Measurements from ENCODE around the gene PAM16.

Gene PAM16

DNA sequence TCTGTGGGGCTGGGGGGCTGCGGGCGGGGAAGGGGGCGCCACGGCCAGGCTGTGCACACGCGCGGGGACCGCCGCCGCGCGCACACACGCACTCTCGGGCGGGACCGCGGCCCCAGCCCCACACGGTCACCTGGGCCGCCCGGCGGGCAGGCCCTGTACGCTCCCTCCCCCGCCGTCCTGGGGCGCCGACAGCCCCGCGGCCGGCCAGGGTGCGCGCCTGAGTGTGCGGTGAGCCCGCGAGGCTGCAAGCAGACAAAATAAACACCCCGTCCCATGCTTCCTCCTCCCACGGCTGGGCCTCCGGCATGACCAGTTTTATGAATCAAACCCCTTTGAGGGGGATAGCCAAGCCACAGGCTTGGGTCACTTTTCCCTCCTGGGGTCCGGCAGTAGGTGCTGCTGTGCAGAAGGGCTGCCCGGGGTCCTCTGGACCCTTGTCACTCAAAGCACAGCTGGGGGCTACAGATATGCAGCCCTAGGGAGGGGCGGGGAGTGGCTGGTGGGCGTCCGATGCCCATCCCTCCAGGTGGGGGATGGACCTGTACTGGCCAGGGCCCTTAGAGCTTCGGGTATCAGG is 21.0 kb upstream of the PAM16 start:
- peak in 3 of 51 donors; percentile 26 to 40 (median 37) for DNase-seq

DNA sequence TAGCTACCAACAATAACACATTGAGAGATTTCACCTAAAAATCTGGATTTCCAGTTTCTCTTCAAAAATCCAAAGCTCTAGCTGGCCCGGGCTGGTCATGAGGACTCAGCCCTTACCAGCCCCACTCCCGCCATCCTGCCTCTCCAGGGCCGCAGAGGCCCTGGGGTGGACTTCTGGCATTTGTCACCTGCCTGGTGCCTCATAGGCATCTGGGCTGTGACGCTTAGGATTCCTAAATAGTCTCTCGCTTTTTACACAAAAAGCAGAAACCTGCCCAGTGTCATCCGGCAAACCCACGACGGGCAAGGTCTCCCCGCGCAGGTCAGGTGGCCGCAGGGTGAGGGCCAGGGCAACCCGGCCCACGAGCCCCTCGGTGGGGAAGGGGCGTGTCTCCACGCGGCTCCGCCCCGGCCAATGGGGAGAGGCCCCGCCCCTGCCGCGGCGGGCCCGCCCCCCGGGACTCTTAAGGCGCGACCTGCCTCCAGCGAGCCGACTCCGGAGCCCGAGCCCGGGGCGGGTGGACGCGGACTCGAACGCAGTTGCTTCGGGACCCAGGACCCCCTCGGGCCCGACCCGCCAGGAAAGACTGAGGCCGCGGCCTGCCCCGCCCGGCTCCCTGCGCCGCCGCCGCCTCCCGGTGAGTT is 20.4 kb upstream of the PAM16 start, which contains the start of gene VASN:
Gene VASN, plus strand, starts transcription at position 492 of the 644 bp plus-strand sequence. CDS start 9,030 bp downstream, outside the sequence.
- DNase-seq, result peak in 48 of 51 donors; percentile 15 to 84 (median 64)

DNA sequence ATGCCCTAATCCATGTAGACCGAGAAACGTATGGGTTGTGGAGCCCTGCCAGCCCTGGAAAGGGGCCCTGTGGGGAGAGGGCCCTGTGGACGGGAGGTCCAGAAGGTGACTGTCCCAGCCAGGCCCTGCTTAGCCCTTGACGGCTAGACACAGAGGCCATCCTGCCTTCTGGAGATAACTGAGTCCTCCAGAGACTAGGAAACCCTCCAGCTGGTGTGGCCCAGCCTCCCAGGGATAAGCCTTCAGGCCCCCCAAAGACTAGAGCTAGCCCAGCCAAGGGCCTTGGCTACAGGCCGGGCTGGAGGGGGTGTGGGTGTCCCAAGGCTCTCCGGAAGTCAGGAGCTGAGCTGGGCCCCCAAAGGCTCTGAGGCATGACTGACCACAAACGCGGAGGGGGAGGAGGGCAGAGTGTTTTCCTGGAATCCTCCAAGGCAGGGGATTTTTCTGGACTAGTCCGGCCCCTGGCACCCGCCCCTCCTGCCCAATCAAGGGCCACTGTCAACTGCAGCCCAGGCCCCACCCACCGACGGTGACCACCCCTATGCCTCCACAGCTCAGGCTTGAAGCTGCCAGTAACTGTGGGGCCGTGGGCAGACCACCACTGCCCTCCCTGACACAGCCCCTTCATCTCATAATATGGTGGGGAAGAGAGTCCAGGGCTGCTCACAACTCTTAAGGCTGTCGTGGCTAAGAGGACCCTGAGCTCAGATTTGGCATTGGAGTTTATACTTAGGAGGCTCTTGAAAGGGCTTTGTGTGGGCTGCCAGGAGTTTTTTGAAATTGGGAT is 19.6 kb upstream of the PAM16 start:
- peak in 32 of 51 donors; percentile 6 to 74 (median 28) for DNase-seq

DNA sequence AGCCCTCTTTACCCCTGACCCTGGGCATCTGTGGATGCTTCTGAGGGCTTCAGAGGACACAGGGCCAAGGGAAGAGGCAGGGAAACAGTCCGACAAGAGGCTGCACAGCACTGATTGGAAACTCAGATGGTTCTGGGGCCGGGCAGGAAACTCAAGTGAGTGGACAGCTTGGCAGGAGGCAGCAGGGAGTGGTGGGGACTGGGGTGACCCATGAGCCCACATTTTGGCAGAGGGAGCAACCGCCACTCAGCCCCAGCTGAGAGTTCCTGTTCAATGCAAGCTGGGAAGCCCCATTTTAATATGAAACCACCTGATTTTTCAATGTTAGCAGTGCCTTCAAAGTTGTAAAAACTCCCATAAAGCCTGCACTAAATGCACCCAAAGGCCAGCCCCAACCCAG is 19.0 kb upstream of the PAM16 start:
- no peak for DNase-seq

DNA sequence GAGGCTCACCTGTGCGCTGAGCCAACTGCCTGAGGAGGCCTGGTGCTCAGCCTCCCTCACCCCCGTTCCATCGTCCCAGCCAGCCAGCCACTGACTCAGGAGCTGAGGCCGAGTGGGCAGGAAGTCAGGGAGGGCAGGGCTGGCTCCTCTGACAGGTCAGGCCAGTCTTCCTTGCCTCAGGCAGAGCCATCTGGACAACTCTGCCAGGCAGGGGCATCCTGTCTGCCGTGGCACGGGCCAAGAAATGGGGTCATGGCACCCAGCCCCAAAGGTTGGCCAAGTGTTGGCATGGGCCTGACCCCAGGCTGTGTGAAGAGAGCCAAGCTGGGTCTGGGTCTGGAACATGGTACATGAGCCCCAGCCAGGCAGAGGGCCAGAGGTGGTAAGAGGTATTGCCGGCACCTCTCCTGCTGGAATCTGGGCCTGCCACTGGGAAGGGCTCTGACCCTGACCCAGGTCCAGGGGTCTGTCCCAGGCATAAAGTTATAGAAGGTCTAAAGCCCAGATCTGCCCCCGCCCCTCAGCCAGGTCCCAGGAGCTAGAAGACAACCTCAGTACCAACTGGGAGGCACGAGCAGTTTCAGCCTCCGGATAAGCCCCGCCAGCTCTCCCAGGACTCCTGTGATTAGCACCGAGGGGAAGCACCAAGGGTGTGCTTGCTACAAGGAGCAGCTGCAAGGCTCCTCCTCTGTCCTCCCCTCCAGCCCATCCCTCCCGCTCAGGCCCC is 18.0 kb upstream of the PAM16 start:
- DNase-seq, result no peak

DNA sequence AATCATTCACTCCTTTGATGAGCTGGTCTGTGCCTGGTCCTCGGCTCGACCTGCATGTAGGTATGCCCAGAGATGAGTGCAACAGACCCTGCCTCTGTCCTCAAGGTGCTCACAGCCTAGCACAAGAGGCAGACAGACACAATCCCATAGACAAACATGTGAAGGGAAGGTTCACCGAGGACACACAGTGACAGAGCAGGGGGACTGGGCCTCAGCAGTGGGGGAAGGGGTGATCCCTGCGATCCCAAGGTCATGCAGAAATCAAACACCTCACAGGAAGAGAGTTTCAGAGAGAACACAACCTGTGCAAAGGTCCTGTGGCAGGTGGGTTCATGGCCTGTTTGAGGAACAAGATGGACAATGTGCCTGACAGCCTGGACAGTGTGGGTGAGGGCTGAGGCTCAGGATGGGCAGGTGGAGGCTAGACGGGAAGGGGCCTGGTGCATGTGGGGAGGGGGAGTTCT is 16.3 kb upstream of the PAM16 start:
- no peak for DNase-seq

DNA sequence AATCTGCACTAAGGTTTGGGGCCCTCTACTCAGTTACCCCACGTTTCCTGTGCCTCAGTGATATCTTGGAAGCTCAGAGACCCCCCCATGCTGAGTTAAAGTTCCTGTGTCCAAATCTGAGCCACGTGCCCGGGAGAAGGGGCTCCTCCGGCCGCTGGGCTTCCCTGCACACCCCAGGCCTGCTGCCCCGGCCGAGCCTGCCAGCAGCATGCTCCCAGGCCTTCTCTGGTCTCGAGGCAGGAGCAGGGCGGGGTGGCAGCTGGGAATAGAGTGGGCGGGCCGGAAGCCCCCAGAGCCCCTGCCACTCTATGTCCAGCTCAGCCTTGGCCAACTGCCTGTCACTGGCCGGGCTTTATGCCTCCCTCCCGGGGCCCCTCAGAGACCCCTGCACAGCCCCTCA is 14.9 kb upstream of the PAM16 start:
- no peak for DNase-seq

DNA sequence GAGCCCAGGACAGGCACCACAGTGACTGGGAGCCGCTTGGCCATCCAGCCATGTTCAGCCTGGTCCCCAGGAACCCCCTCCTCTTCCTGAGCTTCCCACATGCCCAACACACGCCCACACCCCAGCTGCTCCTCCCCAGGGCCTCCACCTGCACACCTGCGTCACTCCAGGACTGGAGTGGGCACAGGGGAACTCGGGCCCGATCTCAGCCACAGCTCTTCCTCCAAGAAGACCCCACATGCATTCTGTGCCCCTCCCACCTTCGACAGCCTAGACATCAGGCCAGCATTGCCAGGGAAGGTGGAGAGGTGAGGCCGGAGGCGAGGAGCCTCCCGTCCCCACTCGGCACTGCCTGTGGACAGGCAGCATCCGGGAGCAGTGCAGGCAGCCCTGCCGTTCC is 14.5 kb upstream of the PAM16 start:
- DNase-seq, result no peak

DNA sequence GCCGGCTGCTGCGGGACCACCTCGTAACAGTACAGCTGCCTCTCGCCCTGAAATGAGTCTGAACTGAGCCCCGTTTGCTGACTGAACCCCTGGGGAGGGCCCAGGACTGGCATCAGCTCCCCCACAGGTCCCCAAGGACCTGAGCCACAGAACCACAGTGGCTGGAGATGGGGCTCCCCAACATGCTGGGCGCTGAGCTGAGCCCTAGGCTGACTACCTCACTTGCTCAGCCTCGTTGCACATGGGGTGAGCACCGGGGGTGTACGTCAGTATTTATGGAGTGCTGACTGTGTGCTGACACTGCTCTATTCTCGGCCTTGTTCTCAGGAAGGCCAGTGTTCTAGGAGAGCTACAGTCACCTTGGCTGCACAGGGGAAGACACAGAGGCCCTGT is 13.9 kb upstream of the PAM16 start:
- DNase-seq, result no peak

DNA sequence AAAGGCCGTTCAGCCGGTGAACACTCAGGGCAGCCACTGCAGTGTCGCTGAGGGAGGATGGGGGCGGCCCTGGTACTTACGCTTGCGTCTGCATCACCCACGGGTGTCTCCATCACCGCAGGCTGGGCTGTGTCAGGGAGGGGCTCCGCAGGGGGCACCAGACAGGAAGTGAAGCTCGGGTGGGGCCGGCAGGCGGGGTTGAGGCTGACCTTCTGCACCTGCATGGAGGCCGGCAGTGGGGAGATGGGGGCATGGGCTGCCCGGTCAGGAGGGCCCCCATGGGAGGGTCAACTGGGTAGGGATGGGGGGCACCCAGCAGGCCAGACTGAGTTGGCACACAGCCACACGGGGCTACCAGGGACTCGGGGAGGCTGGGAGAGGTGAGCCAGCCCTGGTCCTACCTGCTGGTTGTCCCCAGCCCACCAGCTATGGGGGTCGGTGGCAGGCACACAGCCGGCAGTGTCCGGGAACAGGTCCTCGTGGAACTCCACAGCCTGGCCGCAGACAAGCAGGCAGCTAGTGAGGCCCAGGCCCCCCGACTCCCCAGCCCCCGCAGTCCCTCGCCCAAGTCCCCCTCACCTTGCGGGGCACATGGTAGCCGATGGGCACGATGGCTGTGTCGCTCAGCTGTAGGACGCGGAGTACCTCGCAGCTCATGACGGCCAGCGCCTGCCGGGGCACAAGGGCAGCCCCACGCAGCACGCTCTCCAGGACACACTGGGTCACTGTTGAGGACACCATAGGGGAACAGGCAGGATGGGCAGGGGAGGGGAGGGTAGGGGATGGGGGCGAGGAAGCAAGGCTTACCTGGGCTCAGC is 13.3 kb upstream of the PAM16 start:
- no peak for DNase-seq

DNA sequence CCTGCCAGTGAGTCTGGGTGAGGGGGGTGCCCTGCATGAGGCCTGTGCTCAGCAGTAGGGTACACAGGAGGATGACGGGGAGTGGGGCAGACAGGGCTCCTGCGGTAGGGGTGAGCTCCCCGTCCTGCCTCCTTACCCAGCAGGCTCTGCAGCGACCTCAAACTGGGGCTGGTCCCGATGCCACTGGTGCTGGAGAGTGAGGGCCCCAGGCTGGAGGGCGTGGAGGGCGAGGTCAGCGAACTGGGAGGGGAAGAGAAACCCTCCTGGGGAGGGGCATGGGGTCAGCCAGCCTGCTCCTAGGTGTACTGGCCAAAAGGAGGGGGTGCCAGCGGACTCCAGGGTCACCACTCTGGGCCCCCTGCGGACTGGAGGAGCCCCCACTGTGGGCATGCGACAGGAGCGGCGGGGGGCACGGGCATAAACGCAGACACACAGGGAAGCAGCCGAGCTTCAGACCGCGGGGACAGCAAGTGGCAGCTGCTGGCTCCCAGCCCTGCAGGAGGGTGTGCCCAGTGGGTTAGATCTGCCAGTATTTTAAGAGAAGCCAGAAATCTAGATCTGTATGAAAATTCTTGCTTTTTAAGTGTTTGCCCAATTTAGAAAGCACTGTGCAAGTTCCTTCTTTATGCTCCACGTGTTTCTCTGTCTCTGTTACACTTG is 11.5 kb upstream of the PAM16 start:
- no peak for DNase-seq

DNA sequence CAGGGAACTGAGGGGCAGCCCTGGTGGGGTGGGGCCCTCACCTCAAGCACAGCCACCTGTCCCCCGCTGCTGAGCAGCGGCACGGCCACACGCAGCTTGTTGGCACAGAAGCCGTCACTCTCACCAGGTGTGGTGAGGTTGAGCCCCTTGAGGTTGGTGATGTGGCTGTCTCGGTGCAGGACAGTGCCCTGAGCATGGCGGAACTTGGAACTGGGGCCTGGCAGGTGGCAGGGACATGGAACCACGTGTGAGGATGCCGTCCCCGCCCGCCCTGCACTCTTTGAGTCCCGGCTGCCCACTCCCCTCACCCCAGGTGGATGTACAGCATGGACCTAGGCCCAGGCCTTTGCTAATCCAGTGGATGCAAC is 10.8 kb upstream of the PAM16 start:
- no peak for DNase-seq

DNA sequence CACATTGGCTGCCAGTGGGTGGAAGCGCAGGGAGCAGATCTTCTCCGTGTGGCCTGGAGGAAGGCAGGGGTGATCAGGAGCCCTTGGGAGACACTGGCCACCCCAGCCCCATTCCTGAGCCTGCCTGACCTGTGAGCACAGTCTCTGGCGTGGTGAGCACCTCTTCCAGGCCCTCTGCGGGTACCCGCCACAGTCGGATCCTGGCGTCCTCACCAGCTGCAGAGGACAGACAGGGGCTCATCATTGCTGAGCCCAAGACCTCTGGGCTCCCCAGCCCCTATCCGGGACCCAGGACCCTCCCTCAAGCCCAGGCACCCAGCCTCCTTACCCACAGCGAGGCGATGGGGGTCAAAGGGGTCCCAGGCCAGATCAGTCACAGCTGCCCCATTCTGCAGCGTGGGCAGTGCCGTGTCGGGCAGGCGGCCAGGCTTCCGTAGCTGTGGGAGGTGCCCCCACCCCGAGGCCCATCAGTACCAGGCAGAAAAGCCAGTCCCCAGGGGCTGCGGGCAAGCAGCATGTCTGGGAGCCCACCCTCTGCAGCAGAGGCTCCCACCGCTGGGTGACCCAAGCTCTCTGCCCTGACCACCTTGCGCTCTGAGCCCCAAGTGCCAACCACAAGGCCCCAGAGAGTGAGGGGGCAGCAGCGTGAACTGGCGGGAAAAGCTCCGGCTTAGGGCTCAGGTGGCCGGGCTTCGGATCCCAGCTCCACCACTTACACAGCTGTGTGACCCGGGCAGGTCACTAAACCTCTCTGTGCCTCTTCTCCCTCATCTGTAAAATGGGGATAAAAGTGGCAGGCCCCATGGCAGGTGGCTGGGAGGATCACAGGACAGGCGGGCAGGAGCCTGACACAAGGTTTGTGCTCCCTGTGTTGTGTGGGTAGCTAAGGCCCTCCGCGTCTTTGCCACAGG is 10.2 kb upstream of the PAM16 start:
- DNase-seq, result no peak

DNA sequence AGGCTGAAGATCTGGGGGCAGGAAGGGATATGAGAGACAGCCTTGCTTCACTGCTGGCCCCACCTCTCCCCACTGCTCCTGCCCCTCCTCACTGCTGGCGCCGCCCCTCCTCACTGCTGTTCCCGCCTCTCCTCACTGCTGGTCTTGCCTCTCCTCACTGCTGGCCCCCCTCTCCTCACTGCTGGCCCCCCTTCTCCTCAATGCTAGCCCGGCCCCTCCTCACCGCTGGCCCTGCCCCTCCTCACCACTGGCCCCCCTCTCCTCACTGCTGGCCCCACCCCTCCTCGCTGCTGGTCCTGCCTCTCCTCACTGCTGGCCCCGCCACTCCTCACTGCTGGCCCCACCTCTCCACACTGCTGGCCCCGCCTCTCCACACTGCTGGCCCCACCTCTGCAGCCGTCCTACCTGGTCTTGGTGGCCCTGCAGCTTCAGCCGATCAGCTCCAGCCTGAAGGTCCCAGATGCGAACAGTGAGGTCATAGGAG is 9.5 kb upstream of the PAM16 start:
- no peak for DNase-seq

DNA sequence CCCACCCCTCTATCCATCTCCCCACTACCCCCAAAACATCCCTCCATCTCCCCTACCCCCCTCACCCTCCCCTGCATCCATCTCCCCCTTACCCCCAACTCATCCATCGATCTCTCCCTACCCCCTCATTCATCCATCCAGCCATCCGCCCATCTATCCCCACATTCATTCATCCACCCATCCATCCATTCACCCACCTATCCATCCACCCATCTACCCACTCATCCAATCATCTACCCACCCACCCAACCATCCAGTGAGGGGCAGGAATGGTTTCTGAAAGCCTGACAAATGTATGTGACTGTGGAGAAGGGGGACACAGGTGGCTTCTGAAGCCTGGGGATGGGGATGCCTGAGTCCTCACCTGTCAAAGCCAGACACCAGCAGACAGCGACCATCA is 8.8 kb upstream of the PAM16 start:
- no peak for DNase-seq

DNA sequence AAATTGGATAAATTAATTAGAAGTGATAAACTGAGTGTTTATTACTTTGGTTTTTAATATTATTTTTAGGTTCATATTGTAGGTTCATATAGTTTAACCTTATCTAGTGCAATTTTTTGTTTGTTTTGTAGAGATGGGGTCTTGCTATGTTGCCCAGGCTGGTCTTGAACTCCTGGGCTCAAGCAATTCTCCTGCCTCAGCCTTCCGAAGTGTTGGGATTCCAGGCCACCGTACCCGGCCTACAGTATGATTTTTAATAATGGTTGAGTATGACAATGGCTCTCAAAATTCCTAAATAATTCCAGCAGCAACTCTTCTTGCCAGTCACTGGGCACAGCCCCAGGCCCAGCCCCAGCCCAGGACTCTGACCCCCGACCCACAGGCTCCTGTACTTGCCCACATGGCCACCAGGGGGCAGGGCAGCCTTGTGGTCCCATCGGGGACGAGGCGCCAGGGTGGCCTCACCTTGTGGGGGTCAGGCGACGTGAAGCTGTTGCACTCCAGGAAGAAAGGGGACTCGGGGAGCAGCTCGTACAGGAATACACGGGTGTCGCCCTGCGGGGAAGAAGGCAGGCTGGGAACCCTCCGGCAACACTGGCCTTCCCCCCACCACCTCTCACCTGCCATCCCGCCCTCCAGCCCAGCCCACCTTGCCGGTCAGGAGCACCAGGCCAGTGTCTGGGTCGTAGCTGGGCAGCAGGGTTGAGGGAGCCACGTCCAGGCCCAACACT is 7.9 kb upstream of the PAM16 start:
- DNase-seq, result peak in 34 of 51 donors; percentile 1 to 68 (median 26)

DNA sequence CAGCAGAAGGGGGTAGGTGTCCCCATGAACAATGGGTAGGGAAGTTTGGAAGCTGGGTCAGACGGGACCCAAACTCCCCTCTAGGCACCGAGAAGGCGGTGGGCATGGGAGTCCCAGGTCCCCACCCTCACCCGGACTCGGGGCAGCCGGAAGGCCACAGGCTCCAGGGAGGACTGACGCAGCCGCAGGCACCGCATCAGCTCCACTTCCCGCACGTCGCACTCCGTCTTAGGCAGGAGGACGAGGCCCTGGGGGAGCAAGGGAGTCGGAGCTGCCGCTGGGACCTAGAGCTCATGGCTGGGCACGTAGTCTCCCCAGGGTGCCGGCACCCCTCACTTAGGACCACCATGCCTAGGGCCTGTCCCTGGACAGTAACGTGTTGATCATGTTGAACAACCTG is 7.1 kb upstream of the PAM16 start:
- no peak for DNase-seq

DNA sequence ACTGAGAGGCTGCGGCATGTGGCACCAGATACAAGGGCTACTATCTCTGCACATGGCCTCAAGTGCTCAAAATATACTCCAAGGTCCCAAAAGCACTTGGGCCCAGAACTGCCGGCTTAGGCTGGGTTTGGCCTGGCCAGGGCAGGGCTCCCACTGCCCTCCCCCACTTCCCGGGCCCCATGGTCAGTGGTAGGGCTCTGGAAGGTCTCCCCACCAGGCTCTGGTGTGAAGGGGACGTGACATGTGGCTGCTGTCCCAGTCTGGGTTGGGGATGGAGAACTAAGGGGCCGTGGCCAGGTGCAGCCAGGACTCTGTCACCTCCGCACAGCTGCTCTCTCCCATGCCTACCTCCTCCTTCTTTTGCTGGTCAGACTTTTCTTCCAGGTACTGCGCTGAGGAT is 5.7 kb upstream of the PAM16 start:
- DNase-seq, result no peak

Data from hypothalamus (tissue), 51 donors.